OCI-LY7 (cell line): ENCODE measurements around the gene MAML1. TPM values are rescaled to one million over a fixed set of nuclear protein-coding genes. Genes with fewer than 3 reads are reported as not detected.

Experiments
- BruUV-seq: library from RNA; stranded (reverse); fragments of 400-500 nt; replicated peaks from 2 replicates; lab custom pipeline; 2021; lab: Mats Ljungman, UMichigan
- CTCF ChIA-PET: fragments of 300-600 bp; sonication (Branson Sonifier 250); formaldehyde crosslinking; loops from one replicate; lab custom pipeline; 2022; ENCODE audit warnings: antibody characterized with exemption; ENCODE audit not compliant: unreplicated experiment; lab: Charles Lee
- POLR2A ChIA-PET: fragments of 300-600 bp; sonication (Branson Sonifier 250); formaldehyde crosslinking; loops from one replicate; lab custom pipeline; 2022; ENCODE audit warnings: antibody characterized with exemption; lab: Charles Lee
- DNase-seq: peaks from one replicate; pipeline ENCODE4 v3.0.0-alpha.2; 2015; ENCODE audit warnings: low spot score
- H2AFZ ChIP-seq: fragments of 200-600 bp; sonication (generic), shearing (Covaris generic); 2 replicates; pipeline ENCODE4 v1.6.1; 2014; ENCODE audit warnings: mild to moderate bottlenecking, antibody characterized with exemption, low read length, moderate library complexity
- H3K27ac ChIP-seq: fragments of 200-600 bp; sonication (generic); 2 replicates; pipeline ENCODE4 v1.5.1; 2014; ENCODE audit warnings: mixed run types, low read depth, mild to moderate bottlenecking, moderate library complexity, low read length, inconsistent platforms; ENCODE audit not compliant: poor library complexity, severe bottlenecking
- H3K36me3 ChIP-seq: fragments of 200-600 bp; sonication (generic); 2 replicates; pipeline ENCODE4 v1.6.1; 2014; ENCODE audit warnings: mild to moderate bottlenecking, antibody characterized with exemption, low read length, moderate library complexity, mixed read lengths; ENCODE audit not compliant: insufficient read depth
- H3K4me1 ChIP-seq: fragments of 200-600 bp; sonication (generic); 2 replicates; pipeline ENCODE4 v1.5.1; 2014; ENCODE audit warnings: mild to moderate bottlenecking, low read length; ENCODE audit not compliant: insufficient read depth, poor library complexity, severe bottlenecking
- H3K4me2 ChIP-seq: fragments of 200-600 bp; sonication (generic); 2 replicates; pipeline ENCODE4 v1.6.1; 2014; ENCODE audit warnings: mild to moderate bottlenecking, low read length
- H3K4me3 ChIP-seq: fragments of 200-600 bp; sonication (generic); 2 replicates; pipeline ENCODE4 v1.5.1; 2014; ENCODE audit warnings: mild to moderate bottlenecking, low read depth, low read length; ENCODE audit not compliant: poor library complexity, severe bottlenecking
- H3K79me2 ChIP-seq: fragments of 200-600 bp; sonication (generic); 2 replicates; pipeline ENCODE4 v1.6.1; 2016; ENCODE audit warnings: low read depth, mild to moderate bottlenecking, low read length, moderate library complexity, mixed read lengths; ENCODE audit not compliant: insufficient read depth
- H3K9me2 ChIP-seq: fragments of 200-600 bp; sonication (generic); 2 replicates; pipeline ENCODE4 v1.6.1; 2016; ENCODE audit warnings: mild to moderate bottlenecking, low read length, mixed read lengths; ENCODE audit not compliant: insufficient read depth
- H3K9me3 ChIP-seq: fragments of 200-600 bp; sonication (generic); 2 replicates; pipeline ENCODE4 v1.6.1; 2014; ENCODE audit warnings: mild to moderate bottlenecking, mixed run types, low read length, mixed read lengths
- H4K20me1 ChIP-seq: fragments of 200-600 bp; sonication (generic); 2 replicates; pipeline ENCODE4 v1.6.1; 2014; ENCODE audit warnings: mild to moderate bottlenecking, antibody characterized with exemption, low read length, moderate library complexity, mixed read lengths; ENCODE audit not compliant: insufficient read depth
- EZH2phosphoT487 ChIP-seq: fragments of 200-600 bp; sonication (generic); IDR thresholded peaks from 2 replicates; pipeline ENCODE4 v1.6.1; 2018; ENCODE audit warnings: low read depth, borderline replicate concordance, mild to moderate bottlenecking, mixed run types, antibody characterized with exemption, low read length, moderate library complexity, mixed read lengths
- intact Hi-C: fragments of 100-400 bp; cut with micrococcal nuclease; formaldehyde crosslinking; loops from one replicate; pipeline ENCODE4 v1.10.0; 2022; ENCODE audit not compliant: unreplicated experiment
- total RNA-seq, 2 experiments: library from RNA; depleted of rRNA in 1 of 2; stranded (reverse); fragments of >200 nt in 1 of 2; shearing (Covaris generic) in 1 of 2; gene quantifications; 2 replicates each; pipeline ENCODE4 v1.2.3, GENCODE V29; 2014 to 2022
- TF ChIP-seq, protein P1 (sequence below): fragments of 200-600 bp; sonication (generic); conservative IDR thresholded peaks from 2 replicates; pipeline ENCODE4 v1.5.1; 2014; ENCODE audit warnings: mild to moderate bottlenecking, antibody characterized with exemption, low read length, moderate library complexity, mixed read lengths

Gene MAML1
- total RNA-seq, 2 experiments from 2014 or later = 17.0 to 27.4 TPM

- BruUV-seq = no TSS peak
- Histone ChIP-seq H3K4me1 (peaks cover 20% of the 10 kb centered on the region), H3K9me3 (no peaks in the 10 kb centered on the region), H3K4me3 (peak within 1 kb of the TSS; percentile 86), H3K36me3 (no peaks in the 10 kb centered on the region), H2AFZ (peak within 1 kb of the TSS; percentile 77), H3K27ac (peak within 1 kb of the TSS; percentile 48), H3K4me2 (peak within 1 kb of the TSS; percentile 83), H3K9me2 (no peaks in the 10 kb centered on the region), H3K79me2 (no peaks in the 10 kb centered on the region), H4K20me1 (no peaks in the 10 kb centered on the region)
- TF ChIP-seq, protein P1, sequence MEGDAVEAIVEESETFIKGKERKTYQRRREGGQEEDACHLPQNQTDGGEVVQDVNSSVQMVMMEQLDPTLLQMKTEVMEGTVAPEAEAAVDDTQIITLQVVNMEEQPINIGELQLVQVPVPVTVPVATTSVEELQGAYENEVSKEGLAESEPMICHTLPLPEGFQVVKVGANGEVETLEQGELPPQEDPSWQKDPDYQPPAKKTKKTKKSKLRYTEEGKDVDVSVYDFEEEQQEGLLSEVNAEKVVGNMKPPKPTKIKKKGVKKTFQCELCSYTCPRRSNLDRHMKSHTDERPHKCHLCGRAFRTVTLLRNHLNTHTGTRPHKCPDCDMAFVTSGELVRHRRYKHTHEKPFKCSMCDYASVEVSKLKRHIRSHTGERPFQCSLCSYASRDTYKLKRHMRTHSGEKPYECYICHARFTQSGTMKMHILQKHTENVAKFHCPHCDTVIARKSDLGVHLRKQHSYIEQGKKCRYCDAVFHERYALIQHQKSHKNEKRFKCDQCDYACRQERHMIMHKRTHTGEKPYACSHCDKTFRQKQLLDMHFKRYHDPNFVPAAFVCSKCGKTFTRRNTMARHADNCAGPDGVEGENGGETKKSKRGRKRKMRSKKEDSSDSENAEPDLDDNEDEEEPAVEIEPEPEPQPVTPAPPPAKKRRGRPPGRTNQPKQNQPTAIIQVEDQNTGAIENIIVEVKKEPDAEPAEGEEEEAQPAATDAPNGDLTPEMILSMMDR = no peak
- TF ChIP-seq EZH2phosphoT487 = no peak
- ChIA-PET POLR2A (interaction anchor here (0.6 to 0.8 kb wide), 3 partner anchors 13 to 185 kb away, joined by 3 read pairs; no protein-coding TSS in a partner anchor), CTCF (no interaction called here)
- intact Hi-C loops = loop anchor here (1.0 to 10.0 kb wide), 6 partner anchors 10 to 1692 kb away; partner anchors contain the start of genes MAML1, N4BP3 and TBC1D9B
- peak; percentile 83 for DNase-seq
Observed at GRCh38 chr5:179806250-179807048, 73.8 kb downstream of the MAML1 start, which contains the start of gene MGAT4B. Gene MGAT4B (minus strand): TSS chr5:179806866. CDS start chr5:179806583, 283 bp downstream.

- intact Hi-C loops = no loop called here
- Histone ChIP-seq H3K36me3 (no peaks in the 10 kb centered on the region), H3K4me1 (no peaks in the 10 kb centered on the region), H2AFZ (no peak overlapping the region), H4K20me1 (no peaks in the 10 kb centered on the region), H3K9me2 (no peaks in the 10 kb centered on the region), H3K4me2 (no peak overlapping the region), H3K9me3 (no peaks in the 10 kb centered on the region), H3K79me2 (no peaks in the 10 kb centered on the region), H3K4me3 (no peak overlapping the region), H3K27ac (no peak overlapping the region)
- BruUV-seq = no TSS peak
- POLR2A ChIA-PET = interaction anchor here (0.7 kb wide), 1 partner anchor 41 kb away, joined by 4 read pairs; no protein-coding TSS in a partner anchor
- no peak for DNase-seq
- CTCF ChIA-PET = no interaction called here
- TF ChIP-seq, protein P1 = no peak
- no peak for TF ChIP-seq EZH2phosphoT487
Observed at GRCh38 chr5:179812135-179812825, 79.7 kb downstream of the MAML1 start.
